ENCODE data around the gene HSPA12A.

DNA sequence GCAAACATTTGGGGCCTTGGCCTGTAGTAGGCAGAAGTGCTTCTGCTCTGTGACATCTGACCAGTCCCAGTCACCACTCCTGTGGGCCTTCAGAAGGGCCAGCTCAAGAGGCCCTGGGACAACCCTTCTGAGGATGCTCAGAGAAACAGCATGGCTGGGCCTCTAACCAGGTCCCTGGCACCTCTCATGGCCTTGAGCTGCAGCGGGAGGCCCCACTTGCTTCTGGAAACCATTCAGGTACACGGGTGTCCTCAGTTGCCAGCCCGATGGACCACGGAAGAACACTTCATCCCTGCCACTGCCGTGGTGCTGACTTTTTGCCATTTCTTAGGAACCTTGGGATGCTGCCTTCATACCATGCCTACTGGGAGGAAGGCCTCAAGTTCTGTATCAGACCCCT is 57.6 kb downstream of the HSPA12A start:
- no peak for TF ChIP-seq CTCF (IDR thresholded peaks at IDR 0.05; ENCODE audit: low read length)
- TF ChIP-seq EZH2 (optimal IDR thresholded peaks at IDR 0.05; ENCODE audit: low read depth, low read length), result no peak
- TF ChIP-seq EZH2phosphoT487 (IDR thresholded peaks at IDR 0.05; ENCODE audit: low read length), result no peak

Measured in MM.1S (cell line).